ENCODE results near the gene RGS3. TPM values are rescaled to one million over a fixed set of nuclear protein-coding genes. Genes with fewer than 3 reads are reported as not detected.

RGS3 gene
- total and polyA plus RNA-seq, 5 donors from 2014 or later: 8.5 to 15.5 (median 12.5) TPM

GRCh38 chr9:113559834-113560800 is 96.6 kb downstream of the RGS3 start:
- Mint-ChIP-seq H3K9me3 (no peaks in the 10 kb centered on the region), H3K4me3 (no peak overlapping the region), H3K27me3 (no peaks in the 10 kb centered on the region), H3K4me1 (peaks cover 0 to 23% (median 14%) of the 10 kb centered on the region in 4 donors), H3K36me3 (peaks cover 4% of the 10 kb centered on the region), H3K27ac (peak overlapping the region; percentile 23 to 51 (median 49))
- ATAC-seq (ENCODE audit: low read depth in 2 of 2) (no peak), DNase-seq (no peak)
- H3K4me3 ChIP-seq (ENCODE audit: low read depth, low read length): no peak overlapping the region
- H3K27ac ChIP-seq (ENCODE audit: insufficient read depth, low read length, poor library complexity, severe bottlenecking): no peak overlapping the region
- peaks cover 8% of the 10 kb centered on the region for H3K4me1 ChIP-seq (ENCODE audit: control insufficient read depth, insufficient read depth, low read length, poor library complexity, severe bottlenecking)
- no peaks in the 10 kb centered on the region for H3K27me3 ChIP-seq (ENCODE audit: control insufficient read depth, insufficient read depth, low read length)
- no peaks in the 10 kb centered on the region for H3K9me3 ChIP-seq (ENCODE audit: control insufficient read depth in 2 of 2, low read length in 2 of 2)
- peaks cover 2% of the 10 kb centered on the region for H3K36me3 ChIP-seq (ENCODE audit: control insufficient read depth, insufficient read depth, low read length)

DNA sequence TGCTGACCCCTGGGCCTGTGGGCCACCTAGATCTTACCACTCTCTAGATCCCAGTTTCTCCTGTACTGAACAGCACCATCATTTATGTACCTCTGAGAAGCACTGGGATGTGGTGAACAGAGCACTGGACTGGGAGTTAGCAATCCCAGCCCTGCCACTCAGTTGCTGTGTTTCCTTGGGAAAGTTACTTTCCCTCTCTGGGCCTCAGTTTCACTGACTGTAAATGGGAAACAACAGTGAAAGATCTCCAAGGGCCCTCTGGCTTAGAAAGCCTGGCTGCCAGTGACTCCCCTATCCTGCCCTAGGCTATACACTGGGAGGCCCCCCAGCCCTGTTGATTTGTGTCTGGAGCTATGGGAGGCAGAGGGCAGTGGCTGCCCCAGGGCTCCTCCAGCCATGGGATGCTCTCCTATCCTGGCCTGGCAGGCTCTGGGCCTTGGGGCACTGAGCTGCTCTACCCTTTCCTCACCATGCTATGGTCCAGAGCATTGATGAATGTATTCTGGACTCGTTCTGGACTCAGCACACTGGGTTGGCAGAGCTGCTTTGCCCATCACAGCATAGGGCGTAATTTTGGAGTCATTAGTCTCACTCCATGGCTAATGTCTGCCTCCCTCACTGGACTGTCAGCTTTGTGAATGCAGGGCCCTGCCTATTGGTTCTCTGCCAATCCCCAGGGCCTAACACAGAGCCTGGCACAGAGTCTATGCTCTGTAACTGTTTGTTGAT is 99.3 kb downstream of the RGS3 start:
- no peaks in the 10 kb centered on the region for H3K27me3 ChIP-seq (ENCODE audit: control insufficient read depth, insufficient read depth, low read length)
- H3K4me1 ChIP-seq (ENCODE audit: control insufficient read depth, insufficient read depth, low read length, poor library complexity, severe bottlenecking): peaks cover 8% of the 10 kb centered on the region
- no peak overlapping the region for H3K4me3 Mint-ChIP-seq
- no peak overlapping the region for H3K4me3 ChIP-seq (ENCODE audit: low read depth, low read length)
- peaks cover 0 to 21% (median 10%) of the 10 kb centered on the region in 4 donors for H3K4me1 Mint-ChIP-seq
- DNase-seq: no peak
- no peaks in the 10 kb centered on the region for H3K36me3 ChIP-seq (ENCODE audit: control insufficient read depth, insufficient read depth, low read length)
- no peaks in the 10 kb centered on the region for H3K36me3 Mint-ChIP-seq
- no peak overlapping the region for H3K27ac ChIP-seq (ENCODE audit: insufficient read depth, low read length, poor library complexity, severe bottlenecking)
- ATAC-seq (ENCODE audit: low read depth in 2 of 2): no peak
- H3K27ac Mint-ChIP-seq: peak overlapping the region in 1 of 3 donors; percentile 8
- H3K9me3 Mint-ChIP-seq: no peaks in the 10 kb centered on the region
- H3K9me3 ChIP-seq (ENCODE audit: control insufficient read depth in 2 of 2, low read length in 2 of 2): no peaks in the 10 kb centered on the region
- H3K27me3 Mint-ChIP-seq: no peaks in the 10 kb centered on the region

GRCh38 chr9:113563826-113564497 is 100.4 kb downstream of the RGS3 start:
- H3K27ac ChIP-seq (ENCODE audit: insufficient read depth, low read length, poor library complexity, severe bottlenecking): no peak overlapping the region
- H3K27ac Mint-ChIP-seq: peak overlapping the region; percentile 49 to 75 (median 56)

GRCh38 chr9:113564498-113565237 is 101.1 kb downstream of the RGS3 start:
- no peaks in the 10 kb centered on the region for H3K36me3 Mint-ChIP-seq

More at GRCh38 chr9:113563826-113564497, 100.4 kb downstream of the RGS3 start:
- Mint-ChIP-seq H3K4me1 (peaks cover 0 to 21% (median 9%) of the 10 kb centered on the region in 4 donors), H3K36me3 (no peaks in the 10 kb centered on the region), H3K27me3 (no peaks in the 10 kb centered on the region), H3K4me3 (no peak overlapping the region), H3K9me3 (no peaks in the 10 kb centered on the region)
- Histone ChIP-seq H3K4me1 (ENCODE audit: control insufficient read depth, insufficient read depth, low read length, poor library complexity, severe bottlenecking) (peaks cover 8% of the 10 kb centered on the region), H3K36me3 (ENCODE audit: control insufficient read depth, insufficient read depth, low read length) (no peaks in the 10 kb centered on the region), H3K27me3 (ENCODE audit: control insufficient read depth, insufficient read depth, low read length) (no peaks in the 10 kb centered on the region), H3K4me3 (ENCODE audit: low read depth, low read length) (no peak overlapping the region), H3K9me3 (ENCODE audit: control insufficient read depth in 2 of 2, low read length in 2 of 2) (no peaks in the 10 kb centered on the region)
- DNase-seq: no peak
- ATAC-seq (ENCODE audit: low read depth in 2 of 2): no peak

GRCh38 chr9:113566016-113566711 is 102.6 kb downstream of the RGS3 start:
- DNase-seq (no peak), ATAC-seq (ENCODE audit: low read depth in 2 of 2) (no peak)
- H3K4me1 ChIP-seq (ENCODE audit: control insufficient read depth, insufficient read depth, low read length, poor library complexity, severe bottlenecking): no peaks in the 10 kb centered on the region
- H3K27me3 ChIP-seq (ENCODE audit: control insufficient read depth, insufficient read depth, low read length): no peaks in the 10 kb centered on the region
- Mint-ChIP-seq H3K9me3 (no peaks in the 10 kb centered on the region), H3K36me3 (no peaks in the 10 kb centered on the region), H3K27me3 (no peaks in the 10 kb centered on the region), H3K4me1 (peaks cover 0 to 19% (median 4%) of the 10 kb centered on the region in 4 donors), H3K27ac (peak overlapping the region in 2 of 3 donors; percentile 51 to 63), H3K4me3 (no peak overlapping the region)
- H3K27ac ChIP-seq (ENCODE audit: insufficient read depth, low read length, poor library complexity, severe bottlenecking): no peak overlapping the region
- H3K4me3 ChIP-seq (ENCODE audit: low read depth, low read length): no peak overlapping the region
- H3K36me3 ChIP-seq (ENCODE audit: control insufficient read depth, insufficient read depth, low read length): no peaks in the 10 kb centered on the region
- H3K9me3 ChIP-seq (ENCODE audit: control insufficient read depth in 2 of 2, low read length in 2 of 2): no peaks in the 10 kb centered on the region

More at GRCh38 chr9:113564498-113565237, 101.1 kb downstream of the RGS3 start:
- ATAC-seq (ENCODE audit: low read depth in 2 of 2): no peak
- peak overlapping the region in 2 of 3 donors; percentile 42 to 75 for H3K27ac Mint-ChIP-seq
- no peak overlapping the region for H3K4me3 Mint-ChIP-seq
- Histone ChIP-seq H3K4me1 (ENCODE audit: control insufficient read depth, insufficient read depth, low read length, poor library complexity, severe bottlenecking) (peaks cover 8% of the 10 kb centered on the region), H3K4me3 (ENCODE audit: low read depth, low read length) (no peak overlapping the region), H3K27me3 (ENCODE audit: control insufficient read depth, insufficient read depth, low read length) (no peaks in the 10 kb centered on the region), H3K27ac (ENCODE audit: insufficient read depth, low read length, poor library complexity, severe bottlenecking) (no peak overlapping the region), H3K9me3 (ENCODE audit: control insufficient read depth in 2 of 2, low read length in 2 of 2) (no peaks in the 10 kb centered on the region), H3K36me3 (ENCODE audit: control insufficient read depth, insufficient read depth, low read length) (no peaks in the 10 kb centered on the region)
- peaks cover 0 to 21% (median 7%) of the 10 kb centered on the region in 4 donors for H3K4me1 Mint-ChIP-seq
- DNase-seq: no peak
- H3K27me3 Mint-ChIP-seq: no peaks in the 10 kb centered on the region
- H3K9me3 Mint-ChIP-seq: no peaks in the 10 kb centered on the region

DNA sequence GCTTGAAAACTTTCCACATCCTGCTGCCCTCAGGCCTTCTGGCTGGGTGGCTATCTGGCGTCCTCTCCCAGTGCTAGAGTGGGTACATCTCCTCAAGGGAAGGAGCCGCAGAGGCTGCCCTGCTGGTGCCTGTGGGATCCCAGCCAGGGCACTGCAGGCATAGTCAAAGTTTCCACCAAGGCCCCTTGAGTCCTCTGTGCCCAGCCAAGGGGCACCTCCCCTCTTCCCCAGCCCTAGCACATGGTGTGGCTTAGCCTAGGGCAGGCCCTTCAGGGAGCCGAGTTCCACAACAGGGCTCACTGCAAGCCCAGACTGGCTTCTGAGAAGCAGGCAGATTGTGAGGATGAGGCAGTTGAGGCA is 103.2 kb downstream of the RGS3 start:
- no peaks in the 10 kb centered on the region for H3K27me3 ChIP-seq (ENCODE audit: control insufficient read depth, insufficient read depth, low read length)
- no peaks in the 10 kb centered on the region for H3K9me3 ChIP-seq (ENCODE audit: control insufficient read depth in 2 of 2, low read length in 2 of 2)
- no peak overlapping the region for H3K27ac ChIP-seq (ENCODE audit: insufficient read depth, low read length, poor library complexity, severe bottlenecking)
- DNase-seq (no peak), ATAC-seq (ENCODE audit: low read depth in 2 of 2) (no peak)
- H3K36me3 ChIP-seq (ENCODE audit: control insufficient read depth, insufficient read depth, low read length): no peaks in the 10 kb centered on the region
- no peak overlapping the region for H3K4me3 ChIP-seq (ENCODE audit: low read depth, low read length)
- peaks cover 0 to 17% (median 4%) of the 10 kb centered on the region in 4 donors for H3K4me1 Mint-ChIP-seq
- no peaks in the 10 kb centered on the region for H3K36me3 Mint-ChIP-seq
- H3K27ac Mint-ChIP-seq: peak overlapping the region in 2 of 3 donors; percentile 51 to 63
- H3K4me1 ChIP-seq (ENCODE audit: control insufficient read depth, insufficient read depth, low read length, poor library complexity, severe bottlenecking): no peaks in the 10 kb centered on the region
- no peak overlapping the region for H3K4me3 Mint-ChIP-seq
- no peaks in the 10 kb centered on the region for H3K27me3 Mint-ChIP-seq
- H3K9me3 Mint-ChIP-seq: no peaks in the 10 kb centered on the region

Measured in CD4-positive, CD25-positive, alpha-beta regulatory T cell (primary cell).